PC-3 (cell line): Measurements from ENCODE around the gene GALNT2. TPM values are rescaled to one million over a fixed set of nuclear protein-coding genes. Genes with fewer than 3 reads are reported as not detected.

Source experiments
- ATAC-seq: fragments of 200-7000 bp; cut with Tn5 transposase; 2 replicates; pipeline ENCODE4 v1.9.1; 2020; ENCODE audit warnings: mild to moderate bottlenecking, moderate library complexity
- BruUV-seq: library from RNA; stranded (reverse); fragments of 400-500 nt; replicated peaks from 2 replicates; lab custom pipeline; 2021; lab: Mats Ljungman, UMichigan
- CTCF ChIA-PET: fragments of 300-600 bp; sonication (Branson Sonifier 250); formaldehyde crosslinking; loops from one replicate; lab custom pipeline; 2022; ENCODE audit warnings: antibody characterized with exemption; lab: Charles Lee
- POLR2A ChIA-PET: fragments of 300-600 bp; sonication (Branson Sonifier 250); formaldehyde crosslinking; loops from one replicate; lab custom pipeline; 2022; ENCODE audit warnings: antibody characterized with exemption; ENCODE audit not compliant: unreplicated experiment; lab: Charles Lee
- DNase-seq: peaks from one replicate; pipeline ENCODE4 v3.0.0-alpha.2; 2015
- H2AFZ ChIP-seq: fragments of 300-600 bp; sonication (generic); 2 replicates; pipeline ENCODE4 v1.6.0; 2016; ENCODE audit warnings: antibody characterized with exemption, low read length
- H3F3A ChIP-seq: fragments of 300-600 bp; sonication (generic); one replicate; pipeline ENCODE4 v1.6.0; 2017; ENCODE audit warnings: antibody characterized with exemption, low read length, control low read depth, mild to moderate bottlenecking; ENCODE audit not compliant: unreplicated experiment
- H3K27ac ChIP-seq: fragments of 300-600 bp; sonication (generic); 2 replicates; pipeline ENCODE4 v1.5.1; 2016; ENCODE audit warnings: mild to moderate bottlenecking, low read length
- H3K27me3 ChIP-seq: fragments of 300-600 bp; sonication (generic); 2 replicates; pipeline ENCODE4 v1.6.1; 2016; ENCODE audit warnings: low read length, mixed read lengths
- H3K36me3 ChIP-seq: fragments of 300-600 bp; sonication (generic); 2 replicates; pipeline ENCODE4 v1.6.1; 2016; ENCODE audit warnings: low read depth, mixed run types, low read length, mixed read lengths
- H3K4me1 ChIP-seq: fragments of 300-600 bp; sonication (generic); 2 replicates; pipeline ENCODE4 v1.5.1; 2016; ENCODE audit warnings: low read length; ENCODE audit not compliant: insufficient read depth
- H3K4me2 ChIP-seq: fragments of 300-600 bp; sonication (generic); 2 replicates; pipeline ENCODE4 v1.6.0; 2016; ENCODE audit warnings: low read length
- H3K4me3 ChIP-seq: fragments of 300-600 bp; sonication (generic); 2 replicates; pipeline ENCODE4 v1.5.1; 2016; ENCODE audit warnings: mild to moderate bottlenecking, low read length, mixed read lengths
- H3K79me2 ChIP-seq: fragments of 300-600 bp; sonication (generic); 2 replicates; pipeline ENCODE4 v1.6.1; 2017; ENCODE audit warnings: low read length, mixed read lengths
- H3K9ac ChIP-seq: fragments of 300-600 bp; sonication (generic); 2 replicates; pipeline ENCODE4 v1.6.0; 2016; ENCODE audit warnings: mild to moderate bottlenecking, low read length
- H3K9me2 ChIP-seq: fragments of 300-600 bp; sonication (generic); replicated peaks from 2 replicates; pipeline ENCODE4 v1.6.1; 2016; ENCODE audit warnings: mixed run types, low read length, mixed read lengths
- H3K9me3 ChIP-seq: fragments of 300-600 bp; sonication (generic); 2 replicates; pipeline ENCODE4 v1.6.1; 2016; ENCODE audit warnings: low read length, mixed read lengths
- H4K20me1 ChIP-seq: fragments of 300-600 bp; sonication (generic); 2 replicates; pipeline ENCODE4 v1.6.1; 2016; ENCODE audit warnings: low read length, mixed read lengths
- EZH2 ChIP-seq: fragments of 300-600 bp; sonication (generic); IDR thresholded peaks from one replicate; pipeline ENCODE4 v1.6.1; 2017; ENCODE audit warnings: antibody characterized with exemption, mild to moderate bottlenecking, low read length; ENCODE audit not compliant: unreplicated experiment
- EZH2phosphoT487 ChIP-seq: fragments of 300-600 bp; sonication (generic); IDR thresholded peaks from 2 replicates; pipeline ENCODE4 v1.6.1; 2018; ENCODE audit warnings: mild to moderate bottlenecking, antibody characterized with exemption, low read length, borderline replicate concordance
- intact Hi-C: fragments of 100-400 bp; cut with micrococcal nuclease; formaldehyde crosslinking; loops from 2 replicates; pipeline ENCODE4 v1.9.0; 2023
- total RNA-seq: library from RNA; depleted of rRNA; stranded (reverse); fragments of >200 nt; gene quantifications from 2 replicates; pipeline ENCODE4 v1.2.3, GENCODE V29; 2014
- TF ChIP-seq, protein P1 (sequence below): fragments of 300-600 bp; sonication (generic); conservative IDR thresholded peaks from 2 replicates; pipeline ENCODE4 v1.5.1; 2017; ENCODE audit warnings: antibody characterized with exemption, low read depth, mild to moderate bottlenecking, low read length

The GALNT2 gene
- total RNA-seq, 1 experiment from 2014 or later, result 182 TPM

DNA sequence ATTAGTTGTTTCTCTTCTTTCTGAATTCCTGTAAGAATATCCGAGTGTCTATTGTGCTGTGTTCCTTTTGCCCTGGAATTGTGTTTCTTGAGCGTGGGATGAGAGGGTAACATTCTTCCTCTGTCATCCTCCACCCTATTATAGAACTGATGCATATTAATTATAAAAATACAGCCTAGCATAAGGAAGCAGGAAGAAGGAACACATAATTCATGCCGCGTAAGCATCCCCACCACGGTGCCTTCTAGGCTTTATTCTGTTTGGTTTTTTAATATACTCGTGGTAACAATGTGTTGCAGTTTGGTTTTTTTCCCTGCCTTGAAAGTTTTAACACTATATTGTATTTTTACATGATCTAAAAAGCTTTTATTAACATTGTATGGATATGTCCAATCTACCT, 65.7 kb downstream of the GALNT2 start:
- TF ChIP-seq EZH2phosphoT487 (no peak), EZH2 (no peak)
- TF ChIP-seq, protein P1, sequence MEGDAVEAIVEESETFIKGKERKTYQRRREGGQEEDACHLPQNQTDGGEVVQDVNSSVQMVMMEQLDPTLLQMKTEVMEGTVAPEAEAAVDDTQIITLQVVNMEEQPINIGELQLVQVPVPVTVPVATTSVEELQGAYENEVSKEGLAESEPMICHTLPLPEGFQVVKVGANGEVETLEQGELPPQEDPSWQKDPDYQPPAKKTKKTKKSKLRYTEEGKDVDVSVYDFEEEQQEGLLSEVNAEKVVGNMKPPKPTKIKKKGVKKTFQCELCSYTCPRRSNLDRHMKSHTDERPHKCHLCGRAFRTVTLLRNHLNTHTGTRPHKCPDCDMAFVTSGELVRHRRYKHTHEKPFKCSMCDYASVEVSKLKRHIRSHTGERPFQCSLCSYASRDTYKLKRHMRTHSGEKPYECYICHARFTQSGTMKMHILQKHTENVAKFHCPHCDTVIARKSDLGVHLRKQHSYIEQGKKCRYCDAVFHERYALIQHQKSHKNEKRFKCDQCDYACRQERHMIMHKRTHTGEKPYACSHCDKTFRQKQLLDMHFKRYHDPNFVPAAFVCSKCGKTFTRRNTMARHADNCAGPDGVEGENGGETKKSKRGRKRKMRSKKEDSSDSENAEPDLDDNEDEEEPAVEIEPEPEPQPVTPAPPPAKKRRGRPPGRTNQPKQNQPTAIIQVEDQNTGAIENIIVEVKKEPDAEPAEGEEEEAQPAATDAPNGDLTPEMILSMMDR, result no peak
- ChIA-PET POLR2A (no interaction called here), CTCF (no interaction called here)
- no peaks in the 10 kb centered on the region for H3K9me2 ChIP-seq
- intact Hi-C loops, result no loop called here
- peaks cover 99% of the 10 kb centered on the region for H3K79me2 ChIP-seq
- H3K27me3 ChIP-seq, result no peaks in the 10 kb centered on the region
- H3K36me3 ChIP-seq, result peaks cover 6% of the 10 kb centered on the region; the same call in 1 of the 2 replicates
- H3K4me2 ChIP-seq, result no peak overlapping the region
- H3K4me1 ChIP-seq, result peaks cover 11% of the 10 kb centered on the region
- H2AFZ ChIP-seq, result no peak overlapping the region
- H4K20me1 ChIP-seq, result 0 out of 2 replicates have a peak, but pooled peaks cover 3% of the 10 kb centered on the region
- H3K9me3 ChIP-seq, result no peaks in the 10 kb centered on the region
- H3K9ac ChIP-seq, result no peak overlapping the region
- BruUV-seq, result no TSS peak
- H3K4me3 ChIP-seq, result no peak overlapping the region
- DNase-seq, result no peak
- H3F3A ChIP-seq, result no peaks in the 10 kb centered on the region
- ATAC-seq, result no peak
- H3K27ac ChIP-seq, result no peak overlapping the region

DNA sequence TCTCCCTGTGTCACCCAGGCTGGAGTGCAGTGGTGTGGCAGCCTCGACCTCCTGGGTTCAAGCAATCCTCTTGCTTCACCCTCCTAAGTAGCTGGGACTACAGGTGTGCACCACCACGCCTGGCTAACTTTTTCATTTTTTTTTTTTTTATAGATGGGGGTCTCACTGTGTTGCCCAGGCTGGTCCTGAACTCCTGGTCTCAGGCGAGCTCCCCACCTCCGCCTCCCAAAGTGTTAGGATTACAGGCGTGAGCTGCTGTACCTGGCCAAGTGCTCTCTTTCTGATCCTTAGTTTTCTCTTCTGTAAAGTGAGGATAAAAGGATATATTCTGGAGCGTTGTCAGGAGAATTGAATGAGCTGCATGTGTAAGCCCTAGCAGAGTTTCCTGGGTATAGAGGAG, 68.7 kb downstream of the GALNT2 start:
- no peak for TF ChIP-seq EZH2phosphoT487
- TF ChIP-seq, protein P1, result no peak
- no peak for TF ChIP-seq EZH2
- DNase-seq (no peak), ATAC-seq (no peak)
- intact Hi-C loops, result no loop called here
- H3K36me3 ChIP-seq, result peaks cover 6% of the 10 kb centered on the region; the same call in 1 of the 2 replicates
- H3K9me3 ChIP-seq, result no peaks in the 10 kb centered on the region
- no peaks in the 10 kb centered on the region for H3K9me2 ChIP-seq
- no peak overlapping the region for H3K9ac ChIP-seq
- H3K4me1 ChIP-seq, result peaks cover 16% of the 10 kb centered on the region
- H3K27me3 ChIP-seq, result no peaks in the 10 kb centered on the region
- no peak overlapping the region for H2AFZ ChIP-seq
- no peak overlapping the region for H3K27ac ChIP-seq
- H3K4me3 ChIP-seq, result no peak overlapping the region
- 0 out of 2 replicates have a peak, but pooled peaks cover 3% of the 10 kb centered on the region for H4K20me1 ChIP-seq
- H3K4me2 ChIP-seq, result no peak overlapping the region
- H3K79me2 ChIP-seq, result peaks cover 99% of the 10 kb centered on the region
- no peaks in the 10 kb centered on the region for H3F3A ChIP-seq
- ChIA-PET POLR2A (interaction anchor here (0.6 kb wide), 1 partner anchor 341 kb away, joined by 3 read pairs; no protein-coding TSS in a partner anchor), CTCF (no interaction called here)
- BruUV-seq, result no TSS peak

GRCh38 chr1:230136453-230137336, 69.7 kb downstream of the GALNT2 start:
- Histone ChIP-seq H3K27me3 (no peaks in the 10 kb centered on the region), H3K27ac (no peak overlapping the region), H3K4me3 (no peak overlapping the region), H3K79me2 (peaks cover 99% of the 10 kb centered on the region), H2AFZ (no peak overlapping the region), H3K4me1 (peaks cover 16% of the 10 kb centered on the region), H3K9ac (no peak overlapping the region), H3K4me2 (no peak overlapping the region), H4K20me1 (0 out of 2 replicates have a peak, but pooled peaks cover 3% of the 10 kb centered on the region), H3F3A (no peaks in the 10 kb centered on the region), H3K36me3 (peaks cover 6% of the 10 kb centered on the region; the same call in 1 of the 2 replicates), H3K9me2 (no peaks in the 10 kb centered on the region), H3K9me3 (no peaks in the 10 kb centered on the region)
- POLR2A ChIA-PET, result interaction anchor here (0.6 kb wide), 1 partner anchor 342 kb away, joined by 3 read pairs; no protein-coding TSS in a partner anchor
- TF ChIP-seq, protein P1, result no peak
- TF ChIP-seq EZH2phosphoT487 (no peak), EZH2 (no peak)
- ATAC-seq (no peak), DNase-seq (no peak)
- intact Hi-C loops, result no loop called here
- no TSS peak for BruUV-seq
- CTCF ChIA-PET, result no interaction called here
